DND-41 (cell line): Measurements from ENCODE around the gene RPTN.

Experiments used
- ATAC-seq: fragments of 200-7000 bp; cut with Tn5 transposase; 3 replicates; pipeline ENCODE4 v1.9.1; 2021; ENCODE audit warnings: low read depth; ENCODE audit not compliant: insufficient read depth
- DNase-seq: peaks from one replicate; pipeline ENCODE4 v3.0.0-alpha.2; 2020
- H2AFZ ChIP-seq: 2 replicates; pipeline ENCODE4 v1.6.0; 2012; ENCODE audit warnings: low read depth, low read length
- H3K27ac ChIP-seq: 2 replicates; pipeline ENCODE4 v1.5.1; 2012; ENCODE audit warnings: low read length, inconsistent platforms
- H3K27me3 ChIP-seq: fragments of 200-600 bp; sonication (generic); 2 replicates; pipeline ENCODE4 v1.6.0; 2012; ENCODE audit warnings: low read length, mild to moderate bottlenecking, inconsistent platforms; ENCODE audit not compliant: insufficient read depth, poor library complexity
- H3K36me3 ChIP-seq: 2 replicates; pipeline ENCODE4 v1.5.1; 2012; ENCODE audit warnings: low read length, inconsistent platforms; ENCODE audit not compliant: insufficient read depth
- H3K4me1 ChIP-seq: 2 replicates; pipeline ENCODE4 v1.5.1; 2012; ENCODE audit warnings: mild to moderate bottlenecking, low read length; ENCODE audit not compliant: insufficient read depth
- H3K4me2 ChIP-seq: 2 replicates; pipeline ENCODE4 v1.6.0; 2012; ENCODE audit warnings: mild to moderate bottlenecking, moderate library complexity, low read length, inconsistent platforms; ENCODE audit not compliant: insufficient read depth
- H3K4me3 ChIP-seq, 2 experiments: fragments of 200-600 bp in 1 of 2; shearing (Covaris generic) in 1 of 2; 2 replicates each; pipeline ENCODE4 v1.5.1; 2012 to 2016; ENCODE audit warnings: inconsistent platforms in 2 of 2, low read length in 2 of 2, mild to moderate bottlenecking in 2 of 2, low read depth in 1 of 2, moderate library complexity in 1 of 2
- H3K79me2 ChIP-seq: 2 replicates; pipeline ENCODE4 v1.6.0; 2012; ENCODE audit warnings: low read length, inconsistent platforms; ENCODE audit not compliant: insufficient read depth
- H3K9ac ChIP-seq: 2 replicates; pipeline ENCODE4 v1.6.0; 2012; ENCODE audit warnings: low read depth, mild to moderate bottlenecking, inconsistent platforms, low read length, moderate library complexity
- H3K9me3 ChIP-seq: 2 replicates; pipeline ENCODE4 v1.5.1; 2012; ENCODE audit warnings: low read length, moderate library complexity, mild to moderate bottlenecking, inconsistent platforms; ENCODE audit not compliant: insufficient read depth, severe bottlenecking
- H4K20me1 ChIP-seq: 2 replicates; pipeline ENCODE4 v1.6.0; 2012; ENCODE audit warnings: low read length; ENCODE audit not compliant: insufficient read depth
- EZH2 ChIP-seq: IDR thresholded peaks from 3 replicates; pipeline ENCODE4 v1.6.1; 2012; ENCODE audit warnings: borderline replicate concordance, low read depth, mild to moderate bottlenecking, moderate library complexity, low read length, inconsistent platforms; ENCODE audit not compliant: severe bottlenecking
- TF ChIP-seq, protein P1 (sequence below): IDR thresholded peaks from 2 replicates; pipeline ENCODE4 v1.5.1; 2012; ENCODE audit warnings: borderline replicate concordance, low read length, moderate library complexity, mild to moderate bottlenecking; ENCODE audit not compliant: poor library complexity, severe bottlenecking; ENCODE audit errors: extremely low read depth

The RPTN gene

DNA sequence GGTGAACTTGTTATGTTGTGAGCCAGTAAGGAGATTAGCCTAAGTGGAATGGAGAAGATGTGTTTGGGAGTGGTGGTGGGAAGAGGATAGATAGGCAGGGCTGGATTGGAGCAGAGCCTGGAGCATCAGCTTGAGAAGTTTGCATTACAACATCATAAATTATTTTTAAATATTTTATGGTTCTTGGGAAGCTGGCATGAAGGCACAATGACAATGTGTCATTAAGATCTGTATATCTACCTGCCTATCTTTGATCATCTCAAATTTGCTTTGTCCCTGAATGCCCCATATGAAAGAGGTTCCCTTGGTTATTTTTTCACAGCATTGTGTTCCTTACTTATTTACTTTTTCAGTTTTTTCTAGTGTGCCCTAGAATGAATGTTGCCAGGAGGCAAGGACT, 32.7 kb upstream of the RPTN start:
- DNase-seq (no peak), ATAC-seq (no peak)
- Histone ChIP-seq H3K27ac (no peak overlapping the region), H4K20me1 (no peaks in the 10 kb centered on the region; the same call in 1 of the 2 replicates), H3K79me2 (no peaks in the 10 kb centered on the region), H2AFZ (no peak overlapping the region), H3K9me3 (no peaks in the 10 kb centered on the region), H3K27me3 (peaks cover 10% of the 10 kb centered on the region), H3K4me1 (no peaks in the 10 kb centered on the region), H3K9ac (no peak overlapping the region), H3K36me3 (no peaks in the 10 kb centered on the region), H3K4me3 (no peak overlapping the region), H3K4me2 (no peak overlapping the region)
- TF ChIP-seq, protein P1, sequence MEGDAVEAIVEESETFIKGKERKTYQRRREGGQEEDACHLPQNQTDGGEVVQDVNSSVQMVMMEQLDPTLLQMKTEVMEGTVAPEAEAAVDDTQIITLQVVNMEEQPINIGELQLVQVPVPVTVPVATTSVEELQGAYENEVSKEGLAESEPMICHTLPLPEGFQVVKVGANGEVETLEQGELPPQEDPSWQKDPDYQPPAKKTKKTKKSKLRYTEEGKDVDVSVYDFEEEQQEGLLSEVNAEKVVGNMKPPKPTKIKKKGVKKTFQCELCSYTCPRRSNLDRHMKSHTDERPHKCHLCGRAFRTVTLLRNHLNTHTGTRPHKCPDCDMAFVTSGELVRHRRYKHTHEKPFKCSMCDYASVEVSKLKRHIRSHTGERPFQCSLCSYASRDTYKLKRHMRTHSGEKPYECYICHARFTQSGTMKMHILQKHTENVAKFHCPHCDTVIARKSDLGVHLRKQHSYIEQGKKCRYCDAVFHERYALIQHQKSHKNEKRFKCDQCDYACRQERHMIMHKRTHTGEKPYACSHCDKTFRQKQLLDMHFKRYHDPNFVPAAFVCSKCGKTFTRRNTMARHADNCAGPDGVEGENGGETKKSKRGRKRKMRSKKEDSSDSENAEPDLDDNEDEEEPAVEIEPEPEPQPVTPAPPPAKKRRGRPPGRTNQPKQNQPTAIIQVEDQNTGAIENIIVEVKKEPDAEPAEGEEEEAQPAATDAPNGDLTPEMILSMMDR = no peak
- TF ChIP-seq EZH2 = no peak

DNA sequence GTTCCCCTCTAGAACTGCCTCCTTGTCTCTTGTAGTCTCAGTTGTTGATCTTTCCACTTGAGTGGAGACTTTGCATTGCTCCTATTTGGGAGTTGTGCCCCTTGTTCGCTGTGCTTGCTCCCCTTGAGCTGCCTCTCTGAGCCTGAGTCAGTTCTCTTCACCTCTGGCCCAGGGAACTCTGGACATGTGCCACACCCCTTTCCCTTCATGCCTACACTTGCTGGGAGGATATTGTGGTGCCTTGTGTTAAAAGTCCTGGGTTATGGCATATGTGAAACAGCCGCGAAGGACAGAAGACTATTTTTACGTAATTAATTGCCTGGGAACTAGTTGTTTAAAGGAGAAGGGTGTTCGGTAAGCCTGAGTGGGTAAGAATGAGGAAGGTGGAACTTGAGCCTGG, 32.2 kb upstream of the RPTN start:
- no peak for ATAC-seq
- no peaks in the 10 kb centered on the region for H3K36me3 ChIP-seq

GRCh38 chr1:152190589-152190988, 31.6 kb upstream of the RPTN start:
- H3K9me3 ChIP-seq = no peaks in the 10 kb centered on the region
- no peak overlapping the region for H2AFZ ChIP-seq
- no peak overlapping the region for H3K4me3 ChIP-seq
- H3K36me3 ChIP-seq = no peaks in the 10 kb centered on the region
- ATAC-seq = no peak
- no peak overlapping the region for H3K27ac ChIP-seq
- H3K4me1 ChIP-seq = no peaks in the 10 kb centered on the region
- H3K4me2 ChIP-seq = no peak overlapping the region
- H3K79me2 ChIP-seq = no peaks in the 10 kb centered on the region
- peaks cover 10% of the 10 kb centered on the region for H3K27me3 ChIP-seq
- no peaks in the 10 kb centered on the region; the same call in 1 of the 2 replicates for H4K20me1 ChIP-seq
- TF ChIP-seq EZH2 = no peak
- TF ChIP-seq, protein P1 = no peak
- no peak overlapping the region for H3K9ac ChIP-seq
- DNase-seq = no peak

More for the DNA sequence above, 32.2 kb upstream of the RPTN start:
- Histone ChIP-seq H3K27me3 (peaks cover 10% of the 10 kb centered on the region), H3K27ac (no peak overlapping the region), H3K4me3 (no peak overlapping the region), H3K4me2 (no peak overlapping the region), H3K79me2 (no peaks in the 10 kb centered on the region), H3K9me3 (no peaks in the 10 kb centered on the region), H3K4me1 (no peaks in the 10 kb centered on the region), H4K20me1 (no peaks in the 10 kb centered on the region; the same call in 1 of the 2 replicates), H2AFZ (no peak overlapping the region), H3K9ac (no peak overlapping the region)
- TF ChIP-seq, protein P1 = no peak
- no peak for TF ChIP-seq EZH2
- no peak for DNase-seq
